ENCODE measurements around the gene FBXL22. TPM values are rescaled to one million over a fixed set of nuclear protein-coding genes. Genes with fewer than 3 reads are reported as not detected.
A peak's percentile ranks its signal among the peaks of the same experiment; 100 is the strongest.

The FBXL22 gene
- total RNA-seq, 1 donor from 2014 or later: 0.48 TPM

DNA sequence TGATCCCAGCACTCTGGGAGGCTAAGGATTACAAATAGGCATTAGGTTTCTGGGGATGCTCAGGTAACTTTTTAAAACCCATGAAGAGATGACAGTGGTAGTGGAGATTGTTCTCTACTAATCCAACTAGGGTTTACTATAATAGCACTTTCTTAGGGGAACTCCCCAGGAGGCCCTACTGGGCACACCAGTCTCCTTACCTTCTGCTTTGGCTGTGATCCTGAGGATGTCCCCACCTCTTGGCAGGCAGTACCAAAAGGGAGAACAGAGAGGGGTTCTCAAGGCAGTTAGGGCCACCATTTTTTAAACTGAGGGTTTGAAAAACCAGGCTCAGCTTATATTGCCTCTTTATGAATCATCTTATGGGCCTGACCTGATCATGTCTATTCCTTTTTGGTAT is 15.0 kb upstream of the FBXL22 start:
- Mint-ChIP-seq H3K36me3 (ENCODE audit: unreplicated experiment) (peaks cover 38% of the 10 kb centered on the region), H3K4me3 (ENCODE audit: unreplicated experiment) (no peak overlapping the region), H3K27ac (ENCODE audit: unreplicated experiment) (peak overlapping the region; percentile 3), H3K9me3 (ENCODE audit: unreplicated experiment) (peaks cover 8% of the 10 kb centered on the region), H3K27me3 (ENCODE audit: unreplicated experiment) (no peaks in the 10 kb centered on the region), H3K4me1 (ENCODE audit: unreplicated experiment) (peaks cover 5% of the 10 kb centered on the region)
- no peak for TF ChIP-seq CTCF (IDR thresholded peaks at IDR 0.05)
- DNase-seq (ENCODE audit: extremely low spot score, unreplicated experiment): no peak

GRCh38 chr15:63582718-63583426 is 14.3 kb upstream of the FBXL22 start:
- H3K36me3 Mint-ChIP-seq (ENCODE audit: unreplicated experiment): peaks cover 38% of the 10 kb centered on the region
- peaks cover 8% of the 10 kb centered on the region for H3K9me3 Mint-ChIP-seq (ENCODE audit: unreplicated experiment)
- peaks cover 9% of the 10 kb centered on the region for H3K4me1 Mint-ChIP-seq (ENCODE audit: unreplicated experiment)
- no peaks in the 10 kb centered on the region for H3K27me3 Mint-ChIP-seq (ENCODE audit: unreplicated experiment)
- H3K4me3 Mint-ChIP-seq (ENCODE audit: unreplicated experiment): no peak overlapping the region
- DNase-seq (ENCODE audit: extremely low spot score, unreplicated experiment): no peak
- no peak overlapping the region for H3K27ac Mint-ChIP-seq (ENCODE audit: unreplicated experiment)
- no peak for TF ChIP-seq CTCF (IDR thresholded peaks at IDR 0.05)

DNA sequence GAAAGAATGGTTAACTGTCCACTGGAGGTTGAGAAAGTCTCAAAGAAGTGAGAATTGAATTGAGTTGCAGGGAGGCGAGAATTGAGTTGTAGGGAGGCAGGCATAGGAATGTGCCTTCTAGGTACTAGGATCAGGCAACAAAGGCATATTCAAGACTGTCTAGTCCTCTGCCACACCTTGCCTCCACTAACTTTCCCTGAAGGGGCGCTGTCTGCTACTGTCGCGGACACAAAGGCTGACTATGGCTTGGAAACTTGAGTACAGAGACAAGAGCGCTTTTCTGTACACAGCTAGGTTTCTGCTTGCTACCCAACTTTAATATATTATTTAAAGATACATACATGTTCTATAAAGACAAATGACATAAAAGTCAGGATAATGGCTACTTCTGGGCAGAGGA is 10.4 kb upstream of the FBXL22 start:
- no peak for DNase-seq (ENCODE audit: extremely low spot score, unreplicated experiment)
- Mint-ChIP-seq H3K36me3 (ENCODE audit: unreplicated experiment) (peaks cover 70% of the 10 kb centered on the region), H3K4me1 (ENCODE audit: unreplicated experiment) (peaks cover 10% of the 10 kb centered on the region), H3K9me3 (ENCODE audit: unreplicated experiment) (peaks cover 16% of the 10 kb centered on the region), H3K27ac (ENCODE audit: unreplicated experiment) (no peak overlapping the region), H3K27me3 (ENCODE audit: unreplicated experiment) (no peaks in the 10 kb centered on the region), H3K4me3 (ENCODE audit: unreplicated experiment) (no peak overlapping the region)
- no peak for TF ChIP-seq CTCF (IDR thresholded peaks at IDR 0.05)

DNA sequence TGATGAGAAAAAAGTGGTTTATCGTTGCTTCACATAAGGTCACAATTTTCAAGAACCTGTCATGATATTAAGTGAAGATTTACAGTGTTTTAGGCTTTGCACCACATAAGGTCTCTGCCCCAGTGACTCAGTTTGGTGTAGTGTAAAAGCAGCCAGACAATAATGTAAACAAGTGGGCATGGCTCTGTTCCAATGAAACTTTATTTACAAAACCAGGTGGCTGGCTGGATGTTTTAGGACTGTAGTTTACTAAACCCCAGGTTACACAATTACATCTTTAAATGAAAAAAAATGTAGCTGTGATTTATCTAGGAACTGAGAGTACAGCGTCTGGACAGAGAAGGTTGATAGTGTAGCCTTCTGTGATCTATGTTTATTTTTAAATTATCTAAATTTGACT is 9.7 kb upstream of the FBXL22 start:
- H3K27me3 Mint-ChIP-seq (ENCODE audit: unreplicated experiment): no peaks in the 10 kb centered on the region
- peaks cover 9% of the 10 kb centered on the region for H3K4me1 Mint-ChIP-seq (ENCODE audit: unreplicated experiment)
- no peak for DNase-seq (ENCODE audit: extremely low spot score, unreplicated experiment)
- H3K9me3 Mint-ChIP-seq (ENCODE audit: unreplicated experiment): peaks cover 16% of the 10 kb centered on the region
- no peak overlapping the region for H3K27ac Mint-ChIP-seq (ENCODE audit: unreplicated experiment)
- peaks cover 67% of the 10 kb centered on the region for H3K36me3 Mint-ChIP-seq (ENCODE audit: unreplicated experiment)
- TF ChIP-seq CTCF (IDR thresholded peaks at IDR 0.05): no peak
- H3K4me3 Mint-ChIP-seq (ENCODE audit: unreplicated experiment): no peak overlapping the region

DNA sequence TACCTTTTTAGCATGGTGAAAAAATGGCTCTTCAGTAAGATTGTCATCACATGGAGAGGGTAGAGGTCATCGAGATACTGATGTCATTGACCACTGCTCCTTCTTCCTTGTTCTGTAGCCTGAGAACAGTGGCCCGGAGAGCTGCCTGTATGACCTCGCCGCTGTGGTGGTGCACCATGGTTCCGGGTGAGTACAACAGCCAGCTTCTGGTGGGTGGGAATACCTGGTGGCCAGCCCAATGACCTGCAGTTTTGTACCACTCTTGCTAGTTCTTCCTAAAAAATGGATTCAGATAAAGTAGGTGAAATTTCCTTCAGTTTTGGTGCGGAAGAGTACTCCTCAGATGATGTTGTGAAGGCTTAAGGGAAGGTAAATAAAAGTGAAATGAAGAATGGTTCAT is 8.4 kb upstream of the FBXL22 start:
- H3K27ac Mint-ChIP-seq (ENCODE audit: unreplicated experiment): no peak overlapping the region
- no peak for TF ChIP-seq CTCF (IDR thresholded peaks at IDR 0.05)
- H3K27me3 Mint-ChIP-seq (ENCODE audit: unreplicated experiment): no peaks in the 10 kb centered on the region
- peaks cover 68% of the 10 kb centered on the region for H3K36me3 Mint-ChIP-seq (ENCODE audit: unreplicated experiment)
- DNase-seq (ENCODE audit: extremely low spot score, unreplicated experiment): no peak
- no peak overlapping the region for H3K4me3 Mint-ChIP-seq (ENCODE audit: unreplicated experiment)
- H3K9me3 Mint-ChIP-seq (ENCODE audit: unreplicated experiment): peaks cover 16% of the 10 kb centered on the region
- peaks cover 8% of the 10 kb centered on the region for H3K4me1 Mint-ChIP-seq (ENCODE audit: unreplicated experiment)
